B cell (primary cell): ENCODE measurements around the gene TES. TPM values are rescaled to one million over a fixed set of nuclear protein-coding genes. Genes with fewer than 3 reads are reported as not detected.

ENCODE experiments used
- ATAC-seq: fragments of 200-7000 bp; cut with Tn5 transposase; one replicate; pipeline ENCODE4 v1.10.0; 2021; ENCODE audit warnings: low read depth, mild to moderate bottlenecking, moderate number of reproducible peaks, moderate library complexity
- CTCF ChIA-PET: fragments of 350-600 bp; sonication (Branson Sonifier 250); formaldehyde crosslinking; loops from one replicate; lab custom pipeline; 2021; ENCODE audit warnings: antibody characterized with exemption, inconsistent platforms; lab: Charles Lee
- POLR2A ChIA-PET: fragments of 350-600 bp; sonication (Branson Sonifier 250); formaldehyde crosslinking; loops from one replicate; lab custom pipeline; 2021; ENCODE audit warnings: antibody characterized with exemption; lab: Charles Lee
- DNase-seq: peaks from one replicate; pipeline ENCODE4 v3.0.0; 2013
- H2AFZ ChIP-seq: 2 replicates; pipeline ENCODE4 v1.6.1; 2012; ENCODE audit warnings: mild to moderate bottlenecking, low read depth, low read length; ENCODE audit not compliant: insufficient read depth, poor library complexity, severe bottlenecking
- H3K27ac ChIP-seq, 2 donors: 1 replicate in 1 of 2; 2 replicates in 1 of 2; pipeline ENCODE4 v1.5.1; 2012 to 2013; ENCODE audit warnings: low read length in 2 of 2, mild to moderate bottlenecking in 2 of 2, moderate library complexity in 1 of 2
- H3K27me3 ChIP-seq, 4 experiments: fragments of 200-600 bp in 1 of 4; sonication (generic) in 1 of 4; replicated peaks in 1 of 4; 1 replicate in 2 of 4; 2 replicates in 2 of 4; pipeline versions ENCODE4 v1.6.1 to v1.7.0; 2013 to 2016; ENCODE audit warnings: low read length in 3 of 4, mild to moderate bottlenecking in 2 of 4, mixed read lengths in 1 of 4, moderate library complexity in 1 of 4; ENCODE audit not compliant: insufficient read depth in 4 of 4, control insufficient read depth in 3 of 4; ENCODE audit errors: control extremely low read depth in 1 of 4
- H3K36me3 ChIP-seq, 2 experiments: replicated peaks in 1 of 2; 1 replicate in 1 of 2; 2 replicates in 1 of 2; pipeline versions ENCODE4 v1.6.1 to v1.7.1; 2013; ENCODE audit warnings: low read length in 1 of 2; ENCODE audit not compliant: insufficient read depth in 2 of 2, control insufficient read depth in 1 of 2; ENCODE audit errors: control extremely low read depth in 1 of 2, extremely low read depth in 1 of 2
- H3K4me1 ChIP-seq, 2 donors: fragments of 200-600 bp in 1 of 2; sonication (generic) in 1 of 2; 1 replicate in 1 of 2; 2 replicates in 1 of 2; pipeline versions ENCODE4 v1.5.1 to v1.6.1; 2013 to 2017; ENCODE audit warnings: low read length in 2 of 2; ENCODE audit not compliant: control insufficient read depth in 2 of 2, insufficient read depth in 2 of 2
- H3K4me2 ChIP-seq: replicated peaks from 2 replicates; pipeline ENCODE3; 2012; ENCODE audit warnings: mild to moderate bottlenecking, low read depth, low read length; ENCODE audit not compliant: poor library complexity, severe bottlenecking
- H3K4me3 ChIP-seq, 5 experiments: fragments of 200-600 bp in 1 of 5; sonication (generic) in 1 of 5; 1 replicate in 3 of 5; 2 replicates in 2 of 5; pipeline versions ENCODE4 v1.5.1 to v1.7.0; 2011 to 2016; ENCODE audit warnings: low read length in 4 of 5, mild to moderate bottlenecking in 4 of 5, low read depth in 2 of 5, control low read depth in 1 of 5, moderate library complexity in 1 of 5; ENCODE audit not compliant: insufficient read depth in 1 of 5; ENCODE audit errors: control extremely low read depth in 1 of 5, extremely low read depth in 1 of 5
- H3K79me2 ChIP-seq: fragments of 200-600 bp; sonication (generic); one replicate; pipeline ENCODE4 v1.6.0; 2016; ENCODE audit warnings: low read length; ENCODE audit not compliant: control insufficient read depth, insufficient read depth
- H3K9ac ChIP-seq: fragments of 200-600 bp; sonication (generic); 2 replicates; pipeline ENCODE4 v1.6.1; 2017; ENCODE audit warnings: mild to moderate bottlenecking, low read length, moderate library complexity
- H3K9me3 ChIP-seq, 3 donors: one replicate each; pipeline versions ENCODE4 v1.6.1 to v1.7.1; 2013; ENCODE audit warnings: low read length in 2 of 3; ENCODE audit not compliant: control insufficient read depth in 2 of 3, insufficient read depth in 1 of 3; ENCODE audit errors: control extremely low read depth in 1 of 3
- H4K20me1 ChIP-seq: 2 replicates; pipeline ENCODE4 v1.6.0; 2012; ENCODE audit warnings: mild to moderate bottlenecking, low read length; ENCODE audit not compliant: insufficient read depth, control insufficient read depth, poor library complexity, severe bottlenecking
- H3K27ac Mint-ChIP-seq: one replicate; pipeline ENCODE4 v1.8.0; 2021; ENCODE audit warnings: mixed read lengths
- H3K27me3 Mint-ChIP-seq: one replicate; pipeline ENCODE4 v1.8.0; 2021; ENCODE audit warnings: mixed read lengths
- H3K4me1 Mint-ChIP-seq: one replicate; pipeline ENCODE4 v1.8.0; 2021; ENCODE audit warnings: mixed read lengths
- H3K4me3 Mint-ChIP-seq: one replicate; pipeline ENCODE4 v1.8.0; 2021; ENCODE audit warnings: mixed read lengths
- H3K9me3 Mint-ChIP-seq: one replicate; pipeline ENCODE4 v1.8.0; 2022; ENCODE audit warnings: mixed read lengths; ENCODE audit not compliant: insufficient read depth
- CTCF ChIP-seq: fragments of 200-600 bp; IDR thresholded peaks from one replicate; pipeline ENCODE4 v1.8.0; 2022; ENCODE audit warnings: antibody characterized with exemption, mild to moderate bottlenecking
- EZH2 ChIP-seq: IDR thresholded peaks from 2 replicates; pipeline ENCODE4 v1.6.1; 2012; ENCODE audit warnings: borderline replicate concordance, low read depth, mild to moderate bottlenecking, moderate library complexity, low read length; ENCODE audit not compliant: insufficient read depth, poor library complexity, severe bottlenecking
- WGBS: methylation state at CpG from one replicate; pipeline ENCODE4 v1.1.5; 2013; ENCODE audit warnings: missing lambda C conversion rate; ENCODE audit not compliant: insufficient coverage; 5-methylcytosine and 5-hydroxymethylcytosine counted together
- intact Hi-C: fragments of 100-400 bp; cut with micrococcal nuclease; formaldehyde crosslinking; loops from one replicate; pipeline ENCODE4 v1.10.0; 2022
- polyA plus RNA-seq: library from polyadenylated mRNA; depleted of rRNA; stranded (reverse); fragments of >200 nt; gene quantifications from 2 replicates; pipeline ENCODE4 v1.2.3, GENCODE V29; 2012
- total RNA-seq, 2 donors: library from RNA; stranded (reverse); fragments of 120-200 nt in 1 of 2; gene quantifications; 1 replicate in 1 of 2; 2 replicates in 1 of 2; pipeline versions ENCODE4 v1.2.3 to v1.2.4, GENCODE V29; 2013 to 2022

The TES gene
- total and polyA plus RNA-seq, 2 donors (not counting 1 experiment from before 2014, with no cell fraction given) = 55.3 to 62.5 TPM

DNA sequence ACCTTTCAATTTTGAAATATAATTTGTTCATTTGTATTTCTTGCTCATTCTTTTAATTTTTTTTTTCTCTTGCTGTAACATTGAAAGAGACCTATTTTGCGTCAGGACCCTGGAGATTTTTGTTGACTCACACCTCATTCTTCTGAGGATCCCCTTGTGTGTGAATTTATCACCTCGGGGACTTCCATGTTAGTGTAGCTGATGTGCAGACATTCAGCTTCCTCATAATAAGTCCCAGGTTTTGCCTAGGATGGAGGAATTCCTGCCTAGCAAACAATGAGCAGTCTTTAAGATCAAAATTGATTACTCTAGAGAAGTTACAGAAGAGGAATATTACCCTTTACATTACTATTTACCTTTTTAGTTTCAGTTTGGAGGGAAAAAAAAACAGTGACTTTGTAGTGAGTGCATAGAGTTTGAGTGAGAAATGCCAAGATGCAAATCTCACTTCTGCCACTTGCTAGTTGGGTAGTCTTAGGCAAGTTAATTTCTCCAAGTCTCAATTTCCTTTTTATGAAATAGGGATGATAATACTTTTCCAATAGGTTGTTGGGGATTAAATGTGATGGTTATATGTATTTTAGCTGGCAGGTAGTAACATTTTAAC lies 14.3 kb downstream of the TES start:
- WGBS = no CpG with 5 or more reads among the region's 2 CpGs
- Mint-ChIP-seq H3K9me3 (no peaks in the 10 kb centered on the region), H3K27me3 (no peaks in the 10 kb centered on the region), H3K4me3 (peak overlapping the region; percentile 73), H3K27ac (peak overlapping the region; percentile 71), H3K4me1 (peaks cover 74% of the 10 kb centered on the region)
- no peak for TF ChIP-seq EZH2
- TF ChIP-seq CTCF = no peak
- DNase-seq (peak; percentile 28), ATAC-seq (peak; percentile 68)
- CTCF ChIA-PET = interaction anchor here (0.9 to 4.9 kb wide), 8 partner anchors 12 to 364 kb away, joined by 3 to 30 read pairs (median 3); no protein-coding TSS in a partner anchor
- no peak overlapping the region for H3K27ac ChIP-seq
- peak overlapping the region; percentile 11 for H3K9ac ChIP-seq
- intact Hi-C loops = loop anchor here (1.0 kb wide), 1 partner anchor 10 kb away; no protein-coding TSS in a partner anchor
- H4K20me1 ChIP-seq = peaks cover 78% of the 10 kb centered on the region
- H3K4me3 ChIP-seq = peak overlapping the region in 1 of 5 experiments; percentile 26
- POLR2A ChIA-PET = interaction anchor here (1.4 kb wide), 1 partner anchor 11 kb away, joined by 3 read pairs; no protein-coding TSS in a partner anchor
- no peaks in the 10 kb centered on the region for H3K36me3 ChIP-seq
- peak overlapping the region; percentile 50 for H3K4me2 ChIP-seq
- H3K4me1 ChIP-seq = peaks cover 32 to 48% of the 10 kb centered on the region in 2 donors
- H2AFZ ChIP-seq = no peak overlapping the region
- peaks cover 98% of the 10 kb centered on the region for H3K79me2 ChIP-seq
- H3K9me3 ChIP-seq = no peaks in the 10 kb centered on the region
- no peaks in the 10 kb centered on the region for H3K27me3 ChIP-seq

- H4K20me1 ChIP-seq = peaks cover 79% of the 10 kb centered on the region
- H3K4me3 ChIP-seq = no peak overlapping the region
- peaks cover 39 to 59% of the 10 kb centered on the region in 2 donors for H3K4me1 ChIP-seq
- TF ChIP-seq CTCF (no peak), EZH2 (no peak)
- H3K4me3 Mint-ChIP-seq = no peak overlapping the region
- H3K27ac Mint-ChIP-seq = no peak overlapping the region
- ChIA-PET POLR2A (interaction anchor here (0.6 kb wide), 1 partner anchor 15 kb away, joined by 3 read pairs; no protein-coding TSS in a partner anchor), CTCF (interaction anchor here (0.7 to 4.9 kb wide), 10 partner anchors 9 to 363 kb away, joined by 3 to 30 read pairs (median 3); partner anchors contain the start of gene TES)
- peaks cover 74% of the 10 kb centered on the region for H3K4me1 Mint-ChIP-seq
- H3K9me3 ChIP-seq = no peaks in the 10 kb centered on the region
- no peaks in the 10 kb centered on the region for H3K27me3 ChIP-seq
- H3K9ac ChIP-seq = no peak overlapping the region
- H2AFZ ChIP-seq = no peak overlapping the region
- H3K27ac ChIP-seq = no peak overlapping the region
- no peaks in the 10 kb centered on the region for H3K9me3 Mint-ChIP-seq
- H3K27me3 Mint-ChIP-seq = no peaks in the 10 kb centered on the region
- DNase-seq (no peak), ATAC-seq (no peak)
- no peak overlapping the region for H3K4me2 ChIP-seq
- H3K36me3 ChIP-seq = no peaks in the 10 kb centered on the region
- peaks cover 98% of the 10 kb centered on the region for H3K79me2 ChIP-seq
- intact Hi-C loops = no loop called here
Observed at GRCh38 chr7:116225860-116226259, 15.5 kb downstream of the TES start.
